ELR (cell line): ENCODE measurements around the gene CIT.
"Not testable (repeated sequence)": the region's sequence is repeated elsewhere in the genome, so short reads cannot be mapped to it uniquely, and the experiment has no call there.

ENCODE experiments used
- DNase-seq: peaks from one replicate; pipeline ENCODE4 v3.0.0-alpha.2; 2015; ENCODE audit warnings: low read depth

Gene CIT, protein sequence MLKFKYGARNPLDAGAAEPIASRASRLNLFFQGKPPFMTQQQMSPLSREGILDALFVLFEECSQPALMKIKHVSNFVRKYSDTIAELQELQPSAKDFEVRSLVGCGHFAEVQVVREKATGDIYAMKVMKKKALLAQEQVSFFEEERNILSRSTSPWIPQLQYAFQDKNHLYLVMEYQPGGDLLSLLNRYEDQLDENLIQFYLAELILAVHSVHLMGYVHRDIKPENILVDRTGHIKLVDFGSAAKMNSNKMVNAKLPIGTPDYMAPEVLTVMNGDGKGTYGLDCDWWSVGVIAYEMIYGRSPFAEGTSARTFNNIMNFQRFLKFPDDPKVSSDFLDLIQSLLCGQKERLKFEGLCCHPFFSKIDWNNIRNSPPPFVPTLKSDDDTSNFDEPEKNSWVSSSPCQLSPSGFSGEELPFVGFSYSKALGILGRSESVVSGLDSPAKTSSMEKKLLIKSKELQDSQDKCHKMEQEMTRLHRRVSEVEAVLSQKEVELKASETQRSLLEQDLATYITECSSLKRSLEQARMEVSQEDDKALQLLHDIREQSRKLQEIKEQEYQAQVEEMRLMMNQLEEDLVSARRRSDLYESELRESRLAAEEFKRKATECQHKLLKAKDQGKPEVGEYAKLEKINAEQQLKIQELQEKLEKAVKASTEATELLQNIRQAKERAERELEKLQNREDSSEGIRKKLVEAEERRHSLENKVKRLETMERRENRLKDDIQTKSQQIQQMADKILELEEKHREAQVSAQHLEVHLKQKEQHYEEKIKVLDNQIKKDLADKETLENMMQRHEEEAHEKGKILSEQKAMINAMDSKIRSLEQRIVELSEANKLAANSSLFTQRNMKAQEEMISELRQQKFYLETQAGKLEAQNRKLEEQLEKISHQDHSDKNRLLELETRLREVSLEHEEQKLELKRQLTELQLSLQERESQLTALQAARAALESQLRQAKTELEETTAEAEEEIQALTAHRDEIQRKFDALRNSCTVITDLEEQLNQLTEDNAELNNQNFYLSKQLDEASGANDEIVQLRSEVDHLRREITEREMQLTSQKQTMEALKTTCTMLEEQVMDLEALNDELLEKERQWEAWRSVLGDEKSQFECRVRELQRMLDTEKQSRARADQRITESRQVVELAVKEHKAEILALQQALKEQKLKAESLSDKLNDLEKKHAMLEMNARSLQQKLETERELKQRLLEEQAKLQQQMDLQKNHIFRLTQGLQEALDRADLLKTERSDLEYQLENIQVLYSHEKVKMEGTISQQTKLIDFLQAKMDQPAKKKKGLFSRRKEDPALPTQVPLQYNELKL (N-terminal part only)

DNA sequence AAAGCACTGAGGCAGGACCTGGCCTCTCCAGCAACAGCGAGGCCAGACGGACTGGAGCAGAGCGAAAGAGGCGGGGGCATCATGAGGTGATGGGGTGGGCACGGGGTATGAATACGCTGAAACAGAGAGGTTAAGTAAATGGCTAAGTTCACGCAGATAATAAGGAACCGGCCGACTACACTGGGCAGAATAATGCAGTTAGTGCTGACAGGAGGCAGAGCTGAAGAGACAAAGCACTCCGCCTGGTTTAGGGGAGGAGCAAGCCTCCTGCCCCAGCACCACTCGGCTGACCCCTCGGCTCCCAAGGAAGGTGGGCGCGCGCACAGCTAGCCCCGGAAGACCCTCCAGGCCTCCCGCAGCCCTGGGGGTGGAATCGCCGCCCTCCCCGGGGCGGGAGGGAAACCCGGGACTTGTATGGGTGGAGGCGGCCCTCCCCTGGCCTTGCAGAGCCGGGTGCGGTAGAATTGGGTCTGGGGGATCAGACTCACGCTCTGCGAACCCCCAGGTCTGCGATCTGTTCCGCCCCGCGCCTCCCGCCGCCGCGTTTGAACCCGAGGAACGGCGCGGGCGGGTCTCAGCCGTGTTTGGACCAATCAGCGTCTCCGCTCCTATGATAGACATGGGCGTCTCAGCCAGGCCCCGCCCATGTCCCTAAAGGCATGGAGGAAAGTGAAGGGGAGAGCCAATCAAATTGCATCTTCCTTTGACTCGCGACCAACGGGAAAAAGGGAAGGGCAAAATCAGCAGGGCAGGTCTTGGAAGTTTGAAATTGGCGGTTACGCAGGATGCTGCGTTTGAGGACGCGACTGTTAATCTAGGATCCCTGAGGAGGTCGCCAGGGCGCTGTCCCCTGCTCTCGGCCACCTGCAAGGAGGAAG, at the start of gene CIT:
Gene CIT (minus strand): TSS at position 560 of the 878 bp plus-strand sequence. CDS start 1,152 bp downstream, outside the sequence.
- peak; percentile 98 for DNase-seq

DNA sequence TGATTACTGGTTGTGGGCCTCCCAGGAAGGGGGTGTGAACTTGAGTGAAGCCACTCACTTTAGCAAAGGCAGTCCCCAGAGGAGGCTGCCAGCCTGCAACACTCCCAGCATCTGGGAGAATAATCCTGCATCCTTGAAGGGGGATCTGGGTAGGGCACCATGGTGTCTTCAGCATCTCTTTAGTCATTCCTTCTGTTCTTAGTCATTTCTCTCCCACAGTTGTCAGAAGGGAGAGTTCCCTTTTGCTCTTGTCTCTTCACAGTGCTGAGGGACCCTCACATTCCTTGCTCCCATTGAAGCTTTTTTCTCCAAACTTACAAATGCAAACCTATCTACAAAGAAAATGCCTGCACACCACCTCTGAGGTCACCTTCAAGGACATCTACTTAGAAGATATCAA, 48.1 kb upstream of the CIT start:
- no peak for DNase-seq

DNA sequence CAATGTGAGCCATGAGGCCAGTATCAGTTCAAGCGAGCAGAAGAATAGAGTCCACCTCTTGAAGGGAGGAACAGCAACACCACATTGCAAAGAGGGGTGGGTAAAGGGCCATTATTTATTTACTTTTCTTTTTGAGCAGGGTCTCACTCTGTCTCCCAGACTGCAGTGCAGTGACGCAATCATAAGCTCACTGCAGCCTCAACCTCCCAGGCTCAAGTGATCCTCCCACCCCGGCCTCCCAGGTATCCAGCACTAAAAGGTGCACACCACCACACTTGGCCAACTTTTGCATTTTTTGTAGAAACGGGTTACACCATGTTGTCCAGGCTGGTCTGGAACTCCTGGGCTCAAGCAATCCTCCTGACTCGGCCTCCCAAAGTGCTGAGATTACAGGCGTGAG, 42.9 kb upstream of the CIT start:
- DNase-seq, result no peak

DNA sequence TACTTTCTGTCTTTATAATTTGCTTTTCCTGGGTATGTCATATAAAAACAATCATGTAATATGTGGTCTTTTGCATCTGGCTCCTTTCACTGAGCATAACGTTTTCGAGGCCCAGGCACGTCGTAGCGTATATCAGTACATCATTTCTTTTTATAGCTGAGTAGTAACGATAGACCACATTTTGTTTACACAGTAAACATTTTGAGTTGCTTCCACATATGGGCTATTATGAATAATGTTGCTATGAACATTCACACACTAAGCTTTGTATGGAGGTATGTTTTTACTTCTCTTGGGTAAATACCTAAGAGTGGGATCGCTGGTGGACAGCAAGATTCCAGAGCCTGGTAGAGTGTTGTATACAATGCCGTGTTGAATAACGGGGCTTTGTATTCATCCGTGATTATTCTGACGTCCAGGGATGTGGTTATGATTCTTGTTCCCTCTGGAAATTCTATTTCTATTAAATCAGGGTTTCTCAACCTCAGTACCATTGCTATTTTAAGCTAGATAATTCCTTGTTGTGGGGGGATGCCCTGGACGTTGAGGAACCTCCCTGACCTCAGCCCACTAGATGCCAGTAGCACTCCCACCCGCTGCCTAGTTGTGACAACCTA, 38.9 kb upstream of the CIT start:
- no peak for DNase-seq

DNA sequence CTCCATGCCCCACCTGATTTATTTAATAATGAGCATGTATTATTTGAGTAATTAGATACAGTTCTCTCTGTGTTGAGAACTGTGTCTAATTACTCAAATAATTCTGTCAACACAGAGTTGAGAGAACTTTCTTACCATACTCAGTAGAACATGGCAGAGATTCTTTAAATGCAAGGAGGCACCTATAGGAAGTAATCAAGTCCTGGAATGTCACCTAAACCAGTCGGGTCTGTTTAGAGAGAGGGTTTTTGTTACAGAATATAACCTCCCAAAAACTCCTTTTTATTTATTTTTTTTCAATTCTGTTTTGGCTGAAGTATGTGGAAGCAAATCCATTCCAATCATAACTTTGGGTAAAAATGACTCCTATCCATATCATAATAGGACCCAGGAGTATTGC, 37.5 kb upstream of the CIT start:
- DNase-seq, result no peak

DNA sequence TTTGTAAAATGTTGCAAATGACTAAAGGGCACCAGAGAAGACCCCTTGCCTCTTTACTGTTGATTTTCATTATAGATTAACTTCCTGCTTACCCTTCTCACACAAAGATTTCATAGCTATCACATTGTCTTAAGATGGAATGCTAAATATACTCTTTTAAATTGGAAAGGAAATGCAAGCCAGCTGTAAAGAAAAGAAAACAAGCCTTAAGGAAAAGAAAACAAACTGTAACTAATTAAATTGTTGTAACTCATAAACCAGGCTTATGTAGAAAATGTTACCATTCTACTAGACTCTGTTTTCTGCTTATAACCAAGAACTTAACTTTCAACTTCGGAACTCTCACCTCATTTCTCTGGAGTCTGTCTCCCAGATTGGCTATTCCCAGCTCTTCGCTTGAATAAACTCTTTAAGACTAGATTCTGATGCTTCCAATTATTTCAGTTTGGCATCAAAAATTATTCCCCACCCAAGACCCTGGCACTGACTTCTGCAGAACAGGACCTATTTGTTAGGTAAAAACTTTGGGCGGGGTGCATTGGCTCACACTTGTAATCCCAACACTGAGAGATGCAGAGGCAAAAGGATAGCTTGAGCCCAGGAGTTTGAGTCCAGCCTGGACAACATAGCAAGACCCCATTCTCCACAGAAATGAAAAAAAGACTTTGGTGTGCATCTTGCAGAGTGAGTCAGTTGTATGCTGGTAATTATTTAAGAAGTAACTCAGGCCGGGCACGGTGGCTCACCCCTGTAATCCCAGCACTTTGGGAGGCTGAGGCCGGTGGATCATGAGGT, 36.6 kb upstream of the CIT start:
- no peak for DNase-seq

DNA sequence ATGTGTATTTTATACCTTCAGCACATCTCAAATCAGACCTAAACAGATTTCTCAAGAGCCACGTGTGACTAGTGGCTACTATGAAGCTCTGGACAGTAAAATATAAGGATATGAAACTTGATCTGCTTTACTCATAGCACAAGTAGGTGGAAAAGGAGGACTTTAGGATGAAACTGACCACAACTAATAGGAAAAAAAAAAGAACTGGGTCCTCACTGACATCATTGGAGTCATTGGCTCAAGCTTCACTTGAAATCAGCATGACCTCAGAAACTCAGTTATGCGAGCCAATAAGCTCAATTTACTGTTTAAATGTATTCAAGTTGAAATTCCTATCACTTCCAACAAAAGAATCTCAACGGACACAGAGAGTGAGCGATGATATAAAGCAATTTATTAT, 34.1 kb upstream of the CIT start:
- DNase-seq, result peak; percentile 62

DNA sequence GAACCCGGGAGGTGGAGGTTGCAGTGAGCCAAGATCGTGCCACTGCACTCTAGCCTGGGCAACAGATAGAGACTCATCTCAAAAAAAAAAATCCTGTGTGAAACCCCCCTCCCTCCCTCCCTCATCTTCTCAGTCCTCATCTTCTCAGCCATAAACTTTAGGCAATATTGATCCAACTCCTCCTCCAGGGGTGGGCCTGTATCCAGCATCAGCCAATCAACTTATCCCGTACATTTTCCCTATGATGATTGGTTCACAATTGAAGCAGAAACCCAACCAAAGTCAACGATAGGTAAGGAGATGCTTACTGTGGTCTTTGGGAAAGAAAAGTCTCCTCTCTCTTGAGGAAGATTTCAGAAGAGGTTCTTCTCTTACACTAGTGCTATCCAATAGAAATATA, 33.5 kb upstream of the CIT start:
- DNase-seq, result peak; percentile 11

DNA sequence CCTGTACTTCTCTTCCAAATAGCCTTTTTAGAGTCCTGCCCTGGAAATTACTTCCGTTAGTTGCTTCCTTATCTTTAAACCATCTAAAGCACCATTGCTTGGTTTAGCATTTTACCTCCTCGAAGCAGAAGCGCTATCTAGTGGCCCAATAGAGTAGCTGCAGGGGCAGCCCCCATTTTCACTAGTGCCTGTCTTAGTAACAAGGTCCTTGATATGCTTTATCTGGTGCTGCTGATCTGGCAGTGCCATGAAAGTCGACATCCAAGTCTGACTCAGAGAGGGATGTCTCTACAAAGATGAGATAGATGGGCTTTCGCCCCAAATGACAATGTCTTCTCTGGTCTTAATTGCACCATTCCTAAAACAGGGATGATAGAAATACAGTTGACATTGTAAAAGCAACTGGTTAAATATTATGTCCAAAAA, 25.0 kb upstream of the CIT start:
- peak; percentile 84 for DNase-seq

DNA sequence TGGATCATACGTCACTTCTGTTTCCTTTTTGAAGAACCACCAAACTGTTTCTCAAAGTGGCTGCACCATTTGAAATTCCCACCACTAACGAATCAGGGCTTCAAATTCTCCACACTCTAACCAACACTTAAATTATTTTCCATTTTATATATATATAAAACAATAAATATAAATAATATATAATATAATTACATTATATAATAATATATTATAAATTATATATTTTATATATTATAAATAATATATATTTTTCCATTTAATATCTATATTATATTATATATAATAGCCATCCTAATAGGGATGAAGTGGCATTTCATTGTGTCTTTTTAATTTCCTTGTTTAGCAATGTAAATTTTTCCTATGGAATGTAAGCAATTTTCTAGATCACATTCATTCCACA, 24.6 kb upstream of the CIT start:
- DNase-seq, result no peak

DNA sequence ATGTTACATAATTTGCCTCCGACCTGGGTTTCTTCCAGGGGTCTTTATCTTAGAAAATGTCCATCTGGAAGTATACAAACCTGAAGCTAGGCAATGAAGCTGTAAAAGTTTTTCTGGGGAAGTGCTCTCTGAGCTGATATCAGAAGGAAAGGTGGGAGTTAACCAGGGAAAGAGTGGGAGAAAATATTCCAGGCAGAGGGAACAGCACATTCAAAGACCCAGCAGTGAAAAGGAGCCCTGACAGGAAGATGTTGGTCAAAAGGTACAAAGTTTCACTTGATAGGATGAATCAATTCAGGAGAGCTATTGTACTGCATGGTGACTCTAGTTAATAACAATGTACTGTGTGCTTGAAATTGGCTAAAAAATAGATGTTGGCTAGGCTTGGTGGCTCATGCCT, 17.8 kb upstream of the CIT start:
- no peak for DNase-seq

DNA sequence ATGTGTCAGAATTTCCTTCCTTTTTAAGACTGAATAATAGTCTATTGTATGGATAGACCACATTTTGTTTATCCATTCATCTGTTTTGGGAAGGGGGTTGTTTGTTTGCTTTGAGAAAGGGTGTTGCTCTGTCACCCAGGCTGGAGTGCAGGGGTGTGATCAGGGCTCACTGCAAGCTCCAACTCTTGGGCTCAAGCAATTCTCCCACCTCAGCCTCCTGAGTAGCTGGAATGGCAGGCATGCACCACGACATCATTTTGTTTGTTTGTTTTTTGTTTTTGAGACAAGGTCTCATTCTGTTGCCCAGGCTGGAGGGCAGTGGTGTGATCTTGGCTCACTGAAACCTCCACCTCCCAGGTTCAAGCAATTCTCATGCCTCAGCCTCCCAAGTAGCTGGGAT, 15.5 kb upstream of the CIT start:
- DNase-seq, result not testable (repeated sequence)

DNA sequence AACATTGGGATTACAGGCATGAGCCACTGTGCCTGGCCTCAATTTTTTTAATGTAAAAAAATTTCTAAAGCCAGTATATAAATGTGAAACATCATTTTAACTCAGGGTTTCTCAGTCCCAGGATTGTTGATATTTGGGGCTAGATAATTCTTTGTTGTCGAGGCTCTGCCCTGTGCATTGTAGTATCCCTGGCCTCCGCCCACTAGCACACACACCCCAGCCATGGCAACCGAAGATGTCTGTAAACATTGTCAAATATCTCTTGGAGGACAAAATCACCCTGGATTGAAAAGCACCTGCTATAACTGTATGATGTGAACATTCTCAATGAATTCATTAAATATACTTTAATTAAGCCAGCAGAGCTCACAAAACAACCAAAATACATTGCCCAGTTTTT, 8.4 kb upstream of the CIT start:
- DNase-seq, result no peak

DNA sequence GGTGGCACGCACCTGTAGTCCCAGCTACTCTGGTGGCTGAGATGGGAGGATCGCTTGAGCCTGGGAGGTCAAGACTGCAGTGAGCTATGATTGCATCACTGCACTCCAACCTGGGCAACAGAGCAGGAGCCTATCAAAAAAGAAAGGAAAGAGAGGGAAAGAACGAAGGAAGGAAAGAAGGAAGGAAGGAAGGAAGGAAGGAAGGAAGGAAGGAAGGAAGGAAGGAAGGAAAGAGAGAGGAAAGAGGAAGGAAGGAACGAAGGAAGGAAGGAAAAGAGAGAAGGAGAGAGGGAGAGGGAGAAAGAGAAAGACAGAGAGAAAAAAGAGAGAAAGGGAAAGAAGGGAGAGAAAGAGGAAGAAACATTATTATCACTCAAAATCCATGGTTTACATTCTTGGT, 6.7 kb upstream of the CIT start:
- DNase-seq, result not testable (repeated sequence)

DNA sequence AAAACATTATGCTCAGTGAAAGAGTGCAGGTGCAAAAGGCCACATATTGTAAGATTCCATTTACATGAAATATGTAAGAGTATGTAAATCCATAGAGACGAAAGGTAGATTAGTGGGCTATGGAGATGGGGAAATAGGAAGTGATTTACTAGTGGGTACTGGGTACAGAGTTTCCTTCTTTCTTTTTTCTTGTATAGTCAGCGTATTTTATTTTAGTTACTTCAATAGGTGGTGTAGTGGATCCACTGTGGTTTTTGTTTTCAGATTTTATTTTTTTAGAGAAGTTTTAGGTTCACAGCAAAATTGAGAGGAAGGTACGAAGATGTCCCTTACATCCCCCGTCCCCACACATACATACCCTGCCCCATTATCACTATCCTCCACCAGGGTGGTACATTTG, 6.1 kb upstream of the CIT start:
- DNase-seq, result no peak

DNA sequence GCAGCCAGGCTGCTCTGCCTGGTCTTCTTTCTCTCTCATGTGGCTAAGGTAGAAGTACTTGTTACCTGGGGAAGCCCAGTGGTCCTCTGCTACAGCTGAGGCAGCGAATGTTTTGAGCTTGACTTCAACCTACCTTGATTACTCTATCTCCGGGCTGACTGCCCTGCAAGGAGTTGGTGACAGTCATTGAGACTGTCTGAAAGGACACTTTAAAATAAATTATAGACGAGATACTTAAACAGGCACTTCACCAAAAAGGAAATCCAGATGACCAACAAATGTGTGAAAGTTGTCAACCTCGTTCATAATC, 474 bp upstream of the CIT start:
- DNase-seq, result no peak

DNA sequence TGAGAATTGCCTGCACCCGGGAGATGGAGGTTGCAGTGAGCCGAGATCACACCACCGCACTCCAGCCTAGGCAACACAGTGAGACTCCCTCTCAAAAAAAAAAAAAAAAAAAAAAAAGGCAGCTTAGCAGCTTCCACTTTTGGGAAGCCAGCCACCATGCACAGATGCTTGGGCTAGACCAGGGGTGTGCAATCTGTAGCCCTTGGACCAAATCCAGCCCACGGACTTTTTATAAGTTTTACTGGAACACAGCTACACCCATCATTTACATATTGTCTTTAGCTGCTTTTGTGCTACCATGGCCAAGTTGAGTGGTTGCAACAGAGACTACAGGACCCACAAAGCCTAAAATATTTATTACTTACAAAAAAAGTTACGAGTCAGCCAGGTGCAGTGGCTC, 6.7 kb downstream of the CIT start:
- no peak for DNase-seq

DNA sequence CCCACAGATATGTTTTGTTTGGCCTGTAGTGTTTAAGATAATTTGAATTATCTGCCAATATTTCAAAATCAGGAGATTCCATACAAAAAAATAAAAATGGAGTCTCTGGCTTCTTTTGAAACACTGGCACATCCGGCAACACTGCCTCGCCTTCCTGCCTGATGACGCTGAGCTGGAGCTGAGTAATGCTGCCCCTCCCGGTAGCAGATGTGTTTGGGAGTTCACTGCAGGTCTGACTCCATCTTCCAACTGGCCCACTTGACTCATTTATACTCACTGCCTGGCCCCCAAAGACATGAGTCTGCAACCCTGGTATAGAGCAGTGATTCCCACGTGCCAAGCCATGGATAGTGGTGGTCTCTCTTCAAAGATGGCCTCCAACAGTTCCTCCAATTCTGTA, 7.4 kb downstream of the CIT start:
- DNase-seq, result peak; percentile 98

DNA sequence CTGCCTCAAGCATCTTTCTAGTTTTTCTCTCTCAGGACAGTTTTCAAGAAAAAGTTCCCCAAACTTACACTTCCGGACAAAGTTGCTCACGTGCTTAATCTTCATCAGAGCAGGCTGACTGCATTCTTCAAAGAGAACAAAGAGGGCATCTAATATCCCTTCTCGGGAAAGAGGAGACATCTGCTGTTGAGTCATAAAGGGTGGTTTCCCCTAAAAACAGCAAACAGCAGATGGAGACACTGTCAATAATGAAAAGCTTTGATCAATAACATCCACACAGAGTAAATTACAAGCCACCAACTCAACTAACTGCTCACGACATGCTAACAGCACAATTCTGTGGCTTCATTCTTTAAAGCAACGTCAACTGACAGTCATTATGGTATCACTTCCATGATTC, 8.1 kb downstream of the CIT start:
- peak; percentile 75 for DNase-seq

DNA sequence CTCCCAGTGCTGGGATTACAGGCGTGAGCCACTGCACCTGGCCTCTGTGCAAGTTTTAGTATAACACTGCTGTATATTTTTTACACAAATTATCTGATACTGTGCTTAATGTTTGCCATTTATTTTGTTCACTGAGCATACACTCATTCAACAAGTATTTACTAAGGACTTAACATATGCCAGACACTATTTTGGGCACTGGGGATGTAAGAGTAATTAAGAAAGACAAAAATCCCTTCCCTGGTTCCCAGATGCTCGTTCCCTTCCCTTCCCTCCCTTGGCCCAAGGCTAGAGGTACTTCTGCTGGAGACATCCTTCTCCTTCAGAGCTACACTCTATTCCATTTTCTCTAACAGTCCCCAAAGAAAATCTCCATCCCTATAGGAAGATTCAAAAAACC, 12.5 kb downstream of the CIT start:
- DNase-seq, result no peak
